RWPE2 (cell line): ENCODE data around the gene PCBP4.

ENCODE experiments used
- ATAC-seq: fragments of 200-7000 bp; cut with Tn5 transposase; 3 replicates; pipeline ENCODE4 v1.9.1; 2021; ENCODE audit warnings: low read depth
- DNase-seq: peaks from one replicate; pipeline ENCODE4 v3.0.0-alpha.2; 2020; ENCODE audit warnings: low spot score
- H3K27ac ChIP-seq: fragments of 450-650 bp; 2 replicates; pipeline ENCODE4 v1.5.1; 2017; ENCODE audit warnings: mild to moderate bottlenecking; ENCODE audit not compliant: poor library complexity, severe bottlenecking
- H3K27me3 ChIP-seq: fragments of 250-450 bp; sonication (Bioruptor Pico); 2 replicates; pipeline ENCODE4 v1.5.1; 2021; ENCODE audit warnings: mild to moderate bottlenecking, moderate library complexity; ENCODE audit not compliant: insufficient read depth, poor library complexity, severe bottlenecking
- H3K36me3 ChIP-seq: fragments of 250-450 bp; sonication (Bioruptor Pico); 2 replicates; pipeline ENCODE4 v1.5.1; 2020; ENCODE audit warnings: low read depth, mild to moderate bottlenecking, moderate library complexity
- H3K4me1 ChIP-seq: fragments of 250-450 bp; sonication (Bioruptor Pico); 2 replicates; pipeline ENCODE4 v1.5.1; 2021; ENCODE audit warnings: mild to moderate bottlenecking, moderate library complexity; ENCODE audit not compliant: insufficient read depth, poor library complexity, severe bottlenecking
- H3K4me3 ChIP-seq: fragments of 250-450 bp; sonication (Bioruptor Pico); 2 replicates; pipeline ENCODE4 v1.5.1; 2021; ENCODE audit warnings: mild to moderate bottlenecking, moderate library complexity; ENCODE audit not compliant: severe bottlenecking
- H3K9me3 ChIP-seq: fragments of 250-450 bp; sonication (Bioruptor Pico); 2 replicates; pipeline ENCODE4 v1.5.1; 2021; ENCODE audit warnings: mild to moderate bottlenecking, moderate library complexity; ENCODE audit not compliant: severe bottlenecking
- TF ChIP-seq, protein P1 (sequence below): fragments of 450-650 bp; IDR thresholded peaks from one replicate; pipeline ENCODE4 v1.5.1; 2017; ENCODE audit warnings: mild to moderate bottlenecking, moderate library complexity; ENCODE audit not compliant: poor library complexity, severe bottlenecking

PCBP4 gene

DNA sequence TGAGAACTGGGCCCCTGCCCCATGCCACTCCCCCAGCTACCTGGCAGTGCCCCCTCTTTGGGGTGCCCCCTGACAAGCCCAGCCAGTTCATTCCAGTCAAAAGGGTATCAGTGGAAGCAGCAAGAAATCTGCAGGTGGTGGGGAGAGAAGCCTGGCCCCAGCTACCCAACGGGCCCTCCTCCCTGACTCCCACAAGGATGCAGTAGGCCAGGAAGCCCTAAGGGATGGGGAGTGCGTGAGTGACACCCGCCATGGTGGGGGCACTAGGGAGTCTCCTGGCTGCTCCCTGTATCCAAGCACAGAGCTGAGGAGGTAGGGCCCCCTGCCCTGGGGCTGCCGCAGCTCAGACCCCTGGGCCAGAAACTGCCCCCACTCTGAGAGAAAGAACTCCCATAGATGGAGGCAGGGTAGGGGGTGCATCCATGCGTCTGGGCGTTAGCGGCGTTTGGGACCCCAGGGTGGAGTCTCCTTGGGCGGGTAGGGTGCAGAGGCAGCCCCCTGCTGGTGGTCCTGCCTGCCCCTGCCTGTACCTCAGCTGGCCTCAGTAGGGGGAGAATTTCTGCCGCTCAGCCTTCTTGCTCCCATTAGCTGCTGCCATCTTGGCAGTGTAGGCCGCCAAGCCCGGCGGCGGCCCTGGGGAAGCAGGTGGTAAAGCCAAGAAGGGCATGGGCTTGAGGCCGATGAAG is 9.6 kb downstream of the PCBP4 start:
- no peaks in the 10 kb centered on the region for H3K27me3 ChIP-seq
- H3K27ac ChIP-seq = no peak overlapping the region
- no peak overlapping the region for H3K4me3 ChIP-seq
- H3K36me3 ChIP-seq = no peaks in the 10 kb centered on the region
- H3K4me1 ChIP-seq = peaks cover 8% of the 10 kb centered on the region
- ATAC-seq (no peak), DNase-seq (no peak)
- H3K9me3 ChIP-seq = no peaks in the 10 kb centered on the region
- TF ChIP-seq, protein P1, sequence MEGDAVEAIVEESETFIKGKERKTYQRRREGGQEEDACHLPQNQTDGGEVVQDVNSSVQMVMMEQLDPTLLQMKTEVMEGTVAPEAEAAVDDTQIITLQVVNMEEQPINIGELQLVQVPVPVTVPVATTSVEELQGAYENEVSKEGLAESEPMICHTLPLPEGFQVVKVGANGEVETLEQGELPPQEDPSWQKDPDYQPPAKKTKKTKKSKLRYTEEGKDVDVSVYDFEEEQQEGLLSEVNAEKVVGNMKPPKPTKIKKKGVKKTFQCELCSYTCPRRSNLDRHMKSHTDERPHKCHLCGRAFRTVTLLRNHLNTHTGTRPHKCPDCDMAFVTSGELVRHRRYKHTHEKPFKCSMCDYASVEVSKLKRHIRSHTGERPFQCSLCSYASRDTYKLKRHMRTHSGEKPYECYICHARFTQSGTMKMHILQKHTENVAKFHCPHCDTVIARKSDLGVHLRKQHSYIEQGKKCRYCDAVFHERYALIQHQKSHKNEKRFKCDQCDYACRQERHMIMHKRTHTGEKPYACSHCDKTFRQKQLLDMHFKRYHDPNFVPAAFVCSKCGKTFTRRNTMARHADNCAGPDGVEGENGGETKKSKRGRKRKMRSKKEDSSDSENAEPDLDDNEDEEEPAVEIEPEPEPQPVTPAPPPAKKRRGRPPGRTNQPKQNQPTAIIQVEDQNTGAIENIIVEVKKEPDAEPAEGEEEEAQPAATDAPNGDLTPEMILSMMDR = no peak

GRCh38 chr3:51955893-51956770 is 11.1 kb downstream of the PCBP4 start:
- Histone ChIP-seq H3K4me1 (peaks cover 8% of the 10 kb centered on the region), H3K36me3 (no peaks in the 10 kb centered on the region), H3K9me3 (no peaks in the 10 kb centered on the region), H3K27me3 (no peaks in the 10 kb centered on the region), H3K27ac (peak overlapping the region; percentile 10), H3K4me3 (peak overlapping the region; percentile 11)
- peak; percentile 82 for DNase-seq
- peak; percentile 77 for ATAC-seq
- TF ChIP-seq, protein P1 = peak; percentile 64

- Histone ChIP-seq H3K9me3 (no peaks in the 10 kb centered on the region), H3K27me3 (no peaks in the 10 kb centered on the region), H3K27ac (peak within 1 kb of the TSS; percentile 10), H3K4me1 (peaks cover 8% of the 10 kb centered on the region), H3K36me3 (no peaks in the 10 kb centered on the region), H3K4me3 (peak within 1 kb of the TSS; percentile 11)
- DNase-seq (peak; percentile 52), ATAC-seq (no peak)
- TF ChIP-seq, protein P1 = no peak
Measured at GRCh38 chr3:51955175-51955892, 11.9 kb downstream of the PCBP4 start, which contains the start of gene GPR62. Gene GPR62 (plus strand): TSS chr3:51955381. CDS start chr3:51955653, 272 bp downstream.

DNA sequence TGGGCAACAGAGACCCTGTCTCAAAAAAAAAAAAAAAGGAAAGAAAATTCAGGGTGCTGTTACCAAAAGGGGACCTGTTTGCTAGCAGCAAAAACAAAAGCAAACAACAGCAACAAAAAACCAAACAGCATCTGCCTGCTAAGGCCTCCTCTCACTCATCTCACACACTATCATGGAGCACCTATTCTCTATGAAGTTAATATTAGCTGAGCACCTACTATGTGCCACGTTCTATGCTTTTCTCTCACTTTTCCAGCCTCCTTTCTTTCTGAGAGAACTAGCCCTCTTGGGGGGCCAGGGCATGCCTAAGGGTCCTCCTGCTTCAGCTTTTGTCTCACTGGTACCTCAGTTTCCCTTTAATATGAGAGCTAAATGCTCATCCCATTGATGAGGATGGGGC is 12.5 kb downstream of the PCBP4 start:
- Histone ChIP-seq H3K4me3 (no peak overlapping the region), H3K36me3 (no peaks in the 10 kb centered on the region), H3K9me3 (no peaks in the 10 kb centered on the region), H3K4me1 (peaks cover 8% of the 10 kb centered on the region), H3K27me3 (no peaks in the 10 kb centered on the region), H3K27ac (no peak overlapping the region)
- no peak for DNase-seq
- TF ChIP-seq, protein P1 = no peak
- no peak for ATAC-seq
